Panc1 (cell line): ENCODE measurements around the gene DTNBP1.

Experiments used
- CTCF ChIP-seq: fragments of 450-650 bp; IDR thresholded peaks from 2 replicates; pipeline ENCODE4 v1.5.1; 2017; ENCODE audit warnings: mild to moderate bottlenecking
- REST ChIP-seq, 2 experiments: IDR thresholded peaks; 2 replicates each; pipeline ENCODE4 v1.6.1; 2011 to 2012; ENCODE audit warnings: low read depth in 2 of 2, control low read depth in 1 of 2, low read length in 1 of 2, mild to moderate bottlenecking in 1 of 2, moderate library complexity in 1 of 2; ENCODE audit not compliant: insufficient read depth in 1 of 2
- SIN3A ChIP-seq: IDR thresholded peaks from 2 replicates; pipeline ENCODE4 v1.6.1; 2012; ENCODE audit warnings: low read depth, mild to moderate bottlenecking, low read length, moderate library complexity, borderline replicate concordance; ENCODE audit not compliant: insufficient read depth

GRCh38 chr6:15668918-15669317 is 6.1 kb upstream of the DTNBP1 start:
- TF ChIP-seq REST (IDR thresholded peaks at IDR 0.05; ENCODE audit: insufficient read depth in 1 of 2, low read depth in 2 of 2, low read length in 1 of 2) = no peak
- TF ChIP-seq CTCF = no peak
- TF ChIP-seq SIN3A = no peak
